OCI-LY7 (cell line): ENCODE data around the gene FBF1.

Experiments
- EZH2phosphoT487 ChIP-seq: fragments of 200-600 bp; sonication (generic); IDR thresholded peaks from 2 replicates; pipeline ENCODE4 v1.6.1; 2018; ENCODE audit warnings: low read depth, borderline replicate concordance, mild to moderate bottlenecking, mixed run types, antibody characterized with exemption, low read length, moderate library complexity, mixed read lengths
- TF ChIP-seq, protein P1 (sequence below): fragments of 200-600 bp; sonication (generic); conservative IDR thresholded peaks from 2 replicates; pipeline ENCODE4 v1.5.1; 2014; ENCODE audit warnings: mild to moderate bottlenecking, antibody characterized with exemption, low read length, moderate library complexity, mixed read lengths

- TF ChIP-seq, protein P1, sequence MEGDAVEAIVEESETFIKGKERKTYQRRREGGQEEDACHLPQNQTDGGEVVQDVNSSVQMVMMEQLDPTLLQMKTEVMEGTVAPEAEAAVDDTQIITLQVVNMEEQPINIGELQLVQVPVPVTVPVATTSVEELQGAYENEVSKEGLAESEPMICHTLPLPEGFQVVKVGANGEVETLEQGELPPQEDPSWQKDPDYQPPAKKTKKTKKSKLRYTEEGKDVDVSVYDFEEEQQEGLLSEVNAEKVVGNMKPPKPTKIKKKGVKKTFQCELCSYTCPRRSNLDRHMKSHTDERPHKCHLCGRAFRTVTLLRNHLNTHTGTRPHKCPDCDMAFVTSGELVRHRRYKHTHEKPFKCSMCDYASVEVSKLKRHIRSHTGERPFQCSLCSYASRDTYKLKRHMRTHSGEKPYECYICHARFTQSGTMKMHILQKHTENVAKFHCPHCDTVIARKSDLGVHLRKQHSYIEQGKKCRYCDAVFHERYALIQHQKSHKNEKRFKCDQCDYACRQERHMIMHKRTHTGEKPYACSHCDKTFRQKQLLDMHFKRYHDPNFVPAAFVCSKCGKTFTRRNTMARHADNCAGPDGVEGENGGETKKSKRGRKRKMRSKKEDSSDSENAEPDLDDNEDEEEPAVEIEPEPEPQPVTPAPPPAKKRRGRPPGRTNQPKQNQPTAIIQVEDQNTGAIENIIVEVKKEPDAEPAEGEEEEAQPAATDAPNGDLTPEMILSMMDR, result no peak
- TF ChIP-seq EZH2phosphoT487, result no peak
Measured at GRCh38 chr17:75950855-75951554, 10.2 kb upstream of the FBF1 start.
